ENCODE data around the gene LRRC3.

The LRRC3 gene

GRCh38 chr21:44418108-44418875 is 37.0 kb upstream of the LRRC3 start:
- TF ChIP-seq TAF1 (IDR thresholded peaks at IDR 0.05; ENCODE audit: low read depth) (no peak), EGR1 (IDR thresholded peaks at IDR 0.05) (no peak), YY1 (IDR thresholded peaks at IDR 0.05; ENCODE audit: low read depth) (no peak), ZBTB7A (IDR thresholded peaks at IDR 0.05; ENCODE audit: low read depth) (no peak), FOXM1 (IDR thresholded peaks at IDR 0.05; ENCODE audit: borderline replicate concordance, low read depth) (no peak), REST (IDR thresholded peaks at IDR 0.05; ENCODE audit: low read depth) (no peak), CREB1 (IDR thresholded peaks at IDR 0.05; ENCODE audit: low read depth) (no peak), USF1 (IDR thresholded peaks at IDR 0.05) (no peak), TCF12 (IDR thresholded peaks at IDR 0.05; ENCODE audit: low read depth) (no peak), EP300 (IDR thresholded peaks at IDR 0.05; ENCODE audit: borderline replicate concordance) (no peak), TEAD4 (IDR thresholded peaks at IDR 0.05) (no peak), NFIC (IDR thresholded peaks at IDR 0.05) (no peak), RAD21 (IDR thresholded peaks at IDR 0.05; ENCODE audit: low read depth) (no peak), CEBPB (IDR thresholded peaks at IDR 0.05) (no peak), MAX (IDR thresholded peaks at IDR 0.05) (no peak)

- TF ChIP-seq TCF12 (IDR thresholded peaks at IDR 0.05; ENCODE audit: low read depth) (no peak), CREB1 (IDR thresholded peaks at IDR 0.05; ENCODE audit: low read depth) (no peak), REST (IDR thresholded peaks at IDR 0.05; ENCODE audit: low read depth) (no peak), NFIC (IDR thresholded peaks at IDR 0.05) (no peak), MAX (IDR thresholded peaks at IDR 0.05) (no peak), TAF1 (IDR thresholded peaks at IDR 0.05; ENCODE audit: low read depth) (no peak), CEBPB (IDR thresholded peaks at IDR 0.05) (no peak), RAD21 (IDR thresholded peaks at IDR 0.05; ENCODE audit: low read depth) (no peak), USF1 (IDR thresholded peaks at IDR 0.05) (no peak)
These were observed 36.5 kb upstream of the LRRC3 start for GRCh38 chr21:44418876-44419230.

- TF ChIP-seq RAD21 (IDR thresholded peaks at IDR 0.05; ENCODE audit: low read depth), result no peak
- TF ChIP-seq CREB1 (IDR thresholded peaks at IDR 0.05; ENCODE audit: low read depth), result no peak
- no peak for TF ChIP-seq EP300 (IDR thresholded peaks at IDR 0.05; ENCODE audit: borderline replicate concordance)
- no peak for TF ChIP-seq EGR1 (IDR thresholded peaks at IDR 0.05)
- no peak for TF ChIP-seq YY1 (IDR thresholded peaks at IDR 0.05; ENCODE audit: low read depth)
- TF ChIP-seq MAX (IDR thresholded peaks at IDR 0.05), result no peak
- no peak for TF ChIP-seq TAF1 (IDR thresholded peaks at IDR 0.05; ENCODE audit: low read depth)
- no peak for TF ChIP-seq USF1 (IDR thresholded peaks at IDR 0.05)
- TF ChIP-seq NFIC (IDR thresholded peaks at IDR 0.05), result no peak
- no peak for TF ChIP-seq FOXM1 (IDR thresholded peaks at IDR 0.05; ENCODE audit: borderline replicate concordance, low read depth)
- TF ChIP-seq ZBTB7A (IDR thresholded peaks at IDR 0.05; ENCODE audit: low read depth), result no peak
These were observed 35.6 kb upstream of the LRRC3 start for GRCh38 chr21:44419679-44420078.

GRCh38 chr21:44420416-44421205 is 34.7 kb upstream of the LRRC3 start:
- TF ChIP-seq MAX (IDR thresholded peaks at IDR 0.05) (no peak), NFIC (IDR thresholded peaks at IDR 0.05) (no peak), FOXM1 (IDR thresholded peaks at IDR 0.05; ENCODE audit: borderline replicate concordance, low read depth) (no peak), YY1 (IDR thresholded peaks at IDR 0.05; ENCODE audit: low read depth) (no peak), EGR1 (IDR thresholded peaks at IDR 0.05) (no peak), RAD21 (IDR thresholded peaks at IDR 0.05; ENCODE audit: low read depth) (no peak), TCF12 (IDR thresholded peaks at IDR 0.05; ENCODE audit: low read depth) (no peak), ZBTB7A (IDR thresholded peaks at IDR 0.05; ENCODE audit: low read depth) (no peak)
